Activated T-helper 1 cell treated with anti-CD3 and anti-CD28 coated beads, Interleukin-12 subunit alpha, Interleukin-12 subunit beta, Interleukin-2, Interleukin-4 antibody, amounts not matched to agents 30 ng/mL and 10 ng/mL and 1 ng/mL, durations not matched to agents 14 hours and 24 hours and 36 hours (primary cell): ENCODE data around the gene SPO11. TPM values are rescaled to one million over a fixed set of nuclear protein-coding genes. Genes with fewer than 3 reads are reported as not detected.
A peak's percentile ranks its signal among the peaks of the same experiment; 100 is the strongest.

ENCODE experiments used
- DNase-seq: peaks from one replicate; pipeline ENCODE4 v3.0.0; 2021; ENCODE audit warnings: low spot score
- H3K27ac Mint-ChIP-seq: one replicate; pipeline ENCODE4 v1.8.0; 2021; ENCODE audit warnings: mild to moderate bottlenecking, mixed read lengths
- H3K27me3 Mint-ChIP-seq: one replicate; pipeline ENCODE4 v1.8.0; 2022; ENCODE audit warnings: mild to moderate bottlenecking, moderate library complexity, mixed read lengths; ENCODE audit not compliant: insufficient read depth
- H3K36me3 Mint-ChIP-seq: one replicate; pipeline ENCODE4 v1.8.0; 2021; ENCODE audit warnings: low read depth, mixed read lengths
- H3K4me1 Mint-ChIP-seq: one replicate; pipeline ENCODE4 v1.8.0; 2021; ENCODE audit warnings: low read depth, mixed read lengths
- H3K4me3 Mint-ChIP-seq: one replicate; pipeline ENCODE4 v1.8.0; 2021; ENCODE audit warnings: mild to moderate bottlenecking, moderate library complexity, mixed read lengths
- H3K9me3 Mint-ChIP-seq: one replicate; pipeline ENCODE4 v1.8.0; 2021; ENCODE audit warnings: mixed read lengths
- intact Hi-C: fragments of 100-400 bp; cut with micrococcal nuclease; formaldehyde crosslinking; loops from one replicate; pipeline ENCODE4 v1.15.1; 2024
- total RNA-seq: library from RNA; stranded (reverse); gene quantifications from 2 replicates; pipeline ENCODE4 v1.2.3, GENCODE V29; 2022

Gene SPO11
- total RNA-seq, 1 donor from 2014 or later = not detected

- H3K9me3 Mint-ChIP-seq = no peaks in the 10 kb centered on the region
- H3K4me1 Mint-ChIP-seq = peaks cover 25% of the 10 kb centered on the region
- no peak overlapping the region for H3K27ac Mint-ChIP-seq
- intact Hi-C loops = no loop called here
- H3K4me3 Mint-ChIP-seq = no peak overlapping the region
- peaks cover 19% of the 10 kb centered on the region for H3K36me3 Mint-ChIP-seq
- no peaks in the 10 kb centered on the region for H3K27me3 Mint-ChIP-seq
- DNase-seq = no peak
Observed at GRCh38 chr20:57385940-57386339, 56.3 kb downstream of the SPO11 start.

DNA sequence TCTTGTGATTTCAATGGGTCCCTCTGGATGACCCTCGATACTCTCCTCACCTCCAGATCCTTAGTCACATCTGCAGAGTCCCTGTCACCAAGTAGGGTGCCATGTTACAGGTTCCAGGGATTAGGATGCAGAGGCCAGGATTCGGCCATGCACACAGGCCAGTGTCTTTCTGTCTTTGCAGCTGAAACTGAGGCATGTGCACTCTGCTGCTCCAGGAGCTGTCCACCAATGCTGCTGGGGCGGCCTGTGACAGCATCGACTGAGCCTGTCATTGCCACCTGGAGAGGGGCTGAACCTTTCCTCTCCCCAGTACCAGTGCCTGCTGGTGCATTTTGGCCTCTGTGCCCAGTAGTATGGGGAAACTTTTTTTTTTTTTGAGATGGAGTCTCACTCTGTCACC lies 57.2 kb downstream of the SPO11 start:
- peaks cover 14% of the 10 kb centered on the region for H3K36me3 Mint-ChIP-seq
- no peak for DNase-seq
- no peak overlapping the region for H3K27ac Mint-ChIP-seq
- intact Hi-C loops = no loop called here
- no peaks in the 10 kb centered on the region for H3K27me3 Mint-ChIP-seq
- no peaks in the 10 kb centered on the region for H3K9me3 Mint-ChIP-seq
- H3K4me1 Mint-ChIP-seq = peaks cover 24% of the 10 kb centered on the region
- H3K4me3 Mint-ChIP-seq = no peak overlapping the region

- Mint-ChIP-seq H3K27ac (peak overlapping the region; percentile 52), H3K36me3 (peaks cover 12% of the 10 kb centered on the region), H3K9me3 (no peaks in the 10 kb centered on the region), H3K27me3 (no peaks in the 10 kb centered on the region), H3K4me3 (no peak overlapping the region), H3K4me1 (peaks cover 17% of the 10 kb centered on the region)
- intact Hi-C loops = no loop called here
- DNase-seq = no peak
Observed at GRCh38 chr20:57387463-57387862, 57.9 kb downstream of the SPO11 start.

- H3K36me3 Mint-ChIP-seq = peaks cover 16% of the 10 kb centered on the region
- intact Hi-C loops = no loop called here
- DNase-seq = no peak
Observed at GRCh38 chr20:57387945-57388371, 58.4 kb downstream of the SPO11 start.

GRCh38 chr20:57388953-57389694 lies 59.5 kb downstream of the SPO11 start:
- Mint-ChIP-seq H3K27ac (peak overlapping the region; percentile 92), H3K4me1 (peaks cover 26% of the 10 kb centered on the region), H3K4me3 (peak overlapping the region; percentile 81), H3K27me3 (no peaks in the 10 kb centered on the region), H3K9me3 (no peaks in the 10 kb centered on the region), H3K36me3 (peaks cover 25% of the 10 kb centered on the region)
- intact Hi-C loops = loop anchor here (1.0 kb wide), 1 partner anchor 38 kb away; the partner anchor contains the start of gene RAE1
- peak; percentile 46 for DNase-seq

More at GRCh38 chr20:57387945-57388371, 58.4 kb downstream of the SPO11 start:
- H3K27me3 Mint-ChIP-seq = no peaks in the 10 kb centered on the region
- peaks cover 14% of the 10 kb centered on the region for H3K4me1 Mint-ChIP-seq
- no peak overlapping the region for H3K27ac Mint-ChIP-seq
- H3K4me3 Mint-ChIP-seq = no peak overlapping the region
- H3K9me3 Mint-ChIP-seq = no peaks in the 10 kb centered on the region

GRCh38 chr20:57389695-57390603 lies 60.3 kb downstream of the SPO11 start:
- H3K9me3 Mint-ChIP-seq = no peaks in the 10 kb centered on the region

GRCh38 chr20:57390604-57391438 lies 61.2 kb downstream of the SPO11 start, which contains the start of gene RBM38:
Gene RBM38, plus strand, starts transcription at chr20:57391396. Its CDS starts 186 bp downstream, at chr20:57391582.
- intact Hi-C loops = loop anchor here (1.0 to 10.0 kb wide), 10 partner anchors 8 to 1774 kb away; partner anchors contain the start of genes ATP5F1E, AURKA, CSTF1 and STX16
- Mint-ChIP-seq H3K9me3 (no peaks in the 10 kb centered on the region), H3K4me1 (peaks cover 28% of the 10 kb centered on the region)

More at GRCh38 chr20:57389695-57390603, 60.3 kb downstream of the SPO11 start:
- intact Hi-C loops = loop anchor here (1.0 to 10.0 kb wide), 11 partner anchors 9 to 1775 kb away; partner anchors contain the start of genes ATP5F1E, AURKA, CSTF1 and RAE1
- peaks cover 28% of the 10 kb centered on the region for H3K4me1 Mint-ChIP-seq
- H3K27me3 Mint-ChIP-seq = no peaks in the 10 kb centered on the region
- peak overlapping the region; percentile 92 for H3K27ac Mint-ChIP-seq
- H3K36me3 Mint-ChIP-seq = peaks cover 25% of the 10 kb centered on the region
- H3K4me3 Mint-ChIP-seq = peak overlapping the region; percentile 81
- peak; percentile 56 for DNase-seq

GRCh38 chr20:57391439-57392301 lies 62.1 kb downstream of the SPO11 start:
- no peak for DNase-seq
- H3K4me3 Mint-ChIP-seq = peak overlapping the region; percentile 94
- peak overlapping the region; percentile 94 for H3K27ac Mint-ChIP-seq
- peaks cover 37% of the 10 kb centered on the region for H3K4me1 Mint-ChIP-seq
- H3K9me3 Mint-ChIP-seq = no peaks in the 10 kb centered on the region
- H3K36me3 Mint-ChIP-seq = peaks cover 38% of the 10 kb centered on the region
- H3K27me3 Mint-ChIP-seq = no peaks in the 10 kb centered on the region
- intact Hi-C loops = loop anchor here (1.0 to 10.0 kb wide), 12 partner anchors 10 to 1773 kb away; partner anchors contain the start of genes ATP5F1E, AURKA, CSTF1 and RAB22A

More at GRCh38 chr20:57390604-57391438, 61.2 kb downstream of the SPO11 start, which contains the start of gene RBM38:
- no peaks in the 10 kb centered on the region for H3K27me3 Mint-ChIP-seq
- peak; percentile 69 for DNase-seq
- H3K36me3 Mint-ChIP-seq = peaks cover 31% of the 10 kb centered on the region
- H3K27ac Mint-ChIP-seq = peak within 1 kb of the TSS; percentile 94
- peak within 1 kb of the TSS; percentile 94 for H3K4me3 Mint-ChIP-seq

DNA sequence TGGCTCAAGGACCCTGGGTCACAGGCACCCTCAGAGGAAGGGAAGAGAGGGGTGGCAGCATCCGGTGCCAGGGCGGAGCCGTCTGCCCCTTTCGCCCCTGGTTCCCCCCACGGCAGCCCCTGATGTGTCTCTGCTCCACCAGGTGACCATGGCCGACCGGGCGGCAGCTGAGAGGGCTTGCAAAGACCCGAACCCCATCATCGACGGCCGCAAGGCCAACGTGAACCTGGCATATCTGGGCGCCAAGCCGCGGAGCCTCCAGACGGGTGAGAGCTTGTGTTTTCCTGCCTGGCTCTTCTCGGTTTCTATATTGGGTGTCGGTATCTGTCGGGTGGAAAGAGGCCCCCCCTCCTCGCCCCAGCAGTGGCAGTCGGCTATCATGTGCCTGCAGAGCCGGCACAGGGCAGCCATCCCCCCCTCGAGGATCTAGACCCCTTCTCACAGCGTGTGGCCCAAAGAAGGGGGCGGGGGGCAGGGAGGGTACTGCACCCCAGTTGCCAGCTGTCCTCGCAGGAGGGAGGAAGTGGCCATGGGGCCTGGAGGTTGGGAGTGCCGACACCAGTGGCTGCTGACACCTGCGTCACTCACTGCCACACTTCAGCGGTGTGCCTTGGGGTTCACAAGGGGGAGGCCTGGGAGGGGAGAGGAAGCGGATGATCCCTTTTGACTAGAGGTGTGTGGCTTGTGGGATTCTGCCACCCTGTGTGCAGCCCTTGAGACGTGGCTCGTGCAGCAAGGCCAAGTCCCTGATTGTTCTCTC lies 63.1 kb downstream of the SPO11 start:
- H3K4me3 Mint-ChIP-seq = peak overlapping the region; percentile 94
- H3K27me3 Mint-ChIP-seq = no peaks in the 10 kb centered on the region
- no peaks in the 10 kb centered on the region for H3K9me3 Mint-ChIP-seq
- intact Hi-C loops = loop anchor here (1.0 to 10.0 kb wide), 11 partner anchors 11 to 1772 kb away; partner anchors contain the start of genes ATP5F1E, AURKA, CSTF1 and RAB22A
- peaks cover 47% of the 10 kb centered on the region for H3K4me1 Mint-ChIP-seq
- peak; percentile 82 for DNase-seq
- peak overlapping the region; percentile 94 for H3K27ac Mint-ChIP-seq
- H3K36me3 Mint-ChIP-seq = peaks cover 45% of the 10 kb centered on the region
